GM12878 (cell line): ENCODE results near the gene URAD. TPM values are rescaled to one million over a fixed set of nuclear protein-coding genes. Genes with fewer than 3 reads are reported as not detected.

Experiments used
- ATAC-seq: fragments of 200-7000 bp; cut with Tn5 transposase; 3 replicates; pipeline ENCODE4 v1.9.1; 2020; ENCODE audit warnings: mild to moderate bottlenecking, moderate library complexity
- BruUV-seq: library from RNA; stranded (reverse); fragments of 400-500 nt; replicated peaks from 2 replicates; lab custom pipeline; 2021; lab: Mats Ljungman, UMichigan
- CTCF ChIA-PET: fragments of 300-600 bp; sonication (Branson Sonifier 250); formaldehyde crosslinking; extraction: SDS; loops from one replicate; lab custom pipeline; 2021; ENCODE audit warnings: inconsistent platforms; lab: Yijun Ruan, JAX
- POLR2A ChIA-PET: fragments of 350-600 bp; formaldehyde crosslinking; extraction: SDS; loops from one replicate; lab custom pipeline; 2021; ENCODE audit warnings: inconsistent platforms; lab: Charles Lee
- RAD21 ChIA-PET: fragments of 300-600 bp; sonication (Branson Sonifier 250); formaldehyde crosslinking; loops from one replicate; lab custom pipeline; 2023; ENCODE audit warnings: antibody characterized with exemption; ENCODE audit not compliant: unreplicated experiment; lab: Charles Lee
- SMC1A ChIA-PET: fragments of 300-600 bp; sonication (Branson Sonifier 250); formaldehyde crosslinking; loops from one replicate; lab custom pipeline; 2023; ENCODE audit not compliant: unreplicated experiment, uncharacterized antibody; lab: Charles Lee
- DNase-seq: peaks from one replicate; pipeline ENCODE4 v3.0.0-alpha.2; 2011; ENCODE audit warnings: low read depth, low spot score
- FAIRE-seq: peaks from 3 replicates; lab custom pipeline; 2011; peaks lifted over from hg19 to GRCh38; lab: Jason Lieb, UNC
- H2AFZ ChIP-seq: 2 replicates; pipeline ENCODE4 v1.6.0; 2011; ENCODE audit warnings: low read depth, low read length, control low read depth; ENCODE audit not compliant: control insufficient read depth
- H3K27ac ChIP-seq: 2 replicates; pipeline ENCODE4 v1.5.1; 2011; ENCODE audit warnings: control low read depth; ENCODE audit not compliant: control insufficient read depth, insufficient read depth
- H3K27me3 ChIP-seq, 2 experiments: replicated peaks in 1 of 2; 2 replicates each; pipeline versions ENCODE4 v1.6.0 to v1.6.1; 2011; ENCODE audit warnings: low read length in 1 of 2; ENCODE audit not compliant: control insufficient read depth in 2 of 2, insufficient read depth in 2 of 2
- H3K36me3 ChIP-seq, 2 experiments: 2 replicates each; pipeline ENCODE4 v1.5.1; 2011; ENCODE audit warnings: low read length in 1 of 2; ENCODE audit not compliant: control insufficient read depth in 2 of 2, insufficient read depth in 2 of 2
- H3K4me1 ChIP-seq: 2 replicates; pipeline ENCODE4 v1.6.1; 2011; ENCODE audit warnings: mild to moderate bottlenecking, low read length, moderate library complexity, mixed read lengths; ENCODE audit not compliant: control insufficient read depth, insufficient read depth
- H3K4me2 ChIP-seq: 2 replicates; pipeline ENCODE4 v1.6.0; 2011; ENCODE audit warnings: control low read depth; ENCODE audit not compliant: control insufficient read depth, insufficient read depth
- H3K4me3 ChIP-seq: fragments of 200-600 bp; sonication (generic); 2 replicates; pipeline ENCODE4 v1.5.1; 2016
- H3K79me2 ChIP-seq: 2 replicates; pipeline ENCODE4 v1.6.0; 2011; ENCODE audit warnings: low read length; ENCODE audit not compliant: control insufficient read depth, insufficient read depth
- H3K9ac ChIP-seq: 2 replicates; pipeline ENCODE4 v1.8.0; 2011; ENCODE audit warnings: low read length, control low read depth, mixed read lengths; ENCODE audit not compliant: control insufficient read depth, insufficient read depth
- H3K9me3 ChIP-seq: replicated peaks from 3 replicates; pipeline ENCODE4 v1.5.1; 2011; ENCODE audit warnings: mild to moderate bottlenecking, low read length; ENCODE audit not compliant: control insufficient read depth, insufficient read depth
- H4K20me1 ChIP-seq: 2 replicates; pipeline ENCODE4 v1.6.0; 2011; ENCODE audit not compliant: control insufficient read depth, insufficient read depth
- ASH2L ChIP-seq: fragments of 300-600, 200-600 bp; sonication (generic); IDR thresholded peaks from 2 replicates; pipeline ENCODE4 v1.6.1; 2017; ENCODE audit warnings: low read depth, mild to moderate bottlenecking, borderline replicate concordance
- BCL11A ChIP-seq: IDR thresholded peaks from 2 replicates; pipeline ENCODE4 v1.6.1; 2011; ENCODE audit warnings: low read depth, low read length
- ELK1 ChIP-seq: IDR thresholded peaks from 2 replicates; pipeline ENCODE4 v1.6.1; 2012; ENCODE audit warnings: low read depth, low read length, improper control_type of control experiment
- MEF2B ChIP-seq: fragments of 450-650 bp; IDR thresholded peaks from 2 replicates; pipeline ENCODE4 v1.6.1; 2018; ENCODE audit warnings: mild to moderate bottlenecking, moderate library complexity; ENCODE audit not compliant: partially characterized antibody, poor library complexity, severe bottlenecking
- POLR2AphosphoS5 ChIP-seq: IDR thresholded peaks from 2 replicates; pipeline ENCODE4 v1.6.1; 2011; ENCODE audit warnings: mild to moderate bottlenecking, low read length, inconsistent platforms
- RUNX3 ChIP-seq: IDR thresholded peaks from 2 replicates; pipeline ENCODE4 v1.6.1; 2012; ENCODE audit warnings: low read length, inconsistent platforms
- STAT1 ChIP-seq: fragments of 450-650 bp; conservative IDR thresholded peaks from 2 replicates; pipeline ENCODE4 v1.6.1; 2014; ENCODE audit warnings: antibody characterized with exemption, mild to moderate bottlenecking
- STAT3 ChIP-seq: IDR thresholded peaks from 2 replicates; pipeline ENCODE4 v1.6.1; 2011; ENCODE audit warnings: low read depth, low read length, improper control_type of control experiment
- TCF12 ChIP-seq: IDR thresholded peaks from 2 replicates; pipeline ENCODE4 v1.6.1; 2011; ENCODE audit warnings: low read depth, mild to moderate bottlenecking, low read length
- TCF7 ChIP-seq: IDR thresholded peaks from 2 replicates; pipeline ENCODE4 v1.6.1; 2014; ENCODE audit warnings: antibody characterized with exemption, borderline replicate concordance
- WGBS: methylation state at CpG from one replicate; pipeline ENCODE4 v1.1.6; 2016; ENCODE audit warnings: low lambda C conversion rate; ENCODE audit not compliant: insufficient replicate concordance, insufficient coverage; ENCODE audit errors: missing lambda C conversion rate; 5-methylcytosine and 5-hydroxymethylcytosine counted together
- in situ Hi-C: fragments of 300-500 bp; cut with MboI; formaldehyde crosslinking; loops from 9 replicates; pipeline ENCODE4 v1.14.3; 2018; ENCODE audit warnings: mixed read lengths
- intact Hi-C: fragments of 100-400 bp; cut with micrococcal nuclease; formaldehyde crosslinking; loops from one replicate; pipeline ENCODE4 v1.14.2; 2022; ENCODE audit not compliant: unreplicated experiment
- polyA plus RNA-seq, 11 experiments: library from polyadenylated mRNA; depleted of rRNA in 4 of 11; unstranded in 6 of 11; stranded (reverse) in 5 of 11; fragments of >200 nt; fragmentation: Nextera tagmentation in 4 of 11; fragmentation: Illumina TruSeq in 1 of 11; extraction: Ambion mirVana in 4 of 11; extraction: Trizol in 1 of 11; gene quantifications; 1 replicate in 1 of 11; 2 replicates in 10 of 11; pipeline versions ENCODE4 v1.2.1 to v1.2.3, GENCODE V29; 2011 to 2016; ENCODE audit warnings: inconsistent platforms in 2 of 11, missing spikeins in 2 of 11, low read depth in 1 of 11
- total RNA-seq, 4 experiments: library from RNA; depleted of rRNA in 3 of 4; stranded (reverse); fragments of >200 nt in 3 of 4; fragmentation: Illumina TruSeq in 1 of 4; extraction: Trizol in 1 of 4; gene quantifications; 2 replicates each; pipeline versions ENCODE4 v1.2.1 to v1.2.3, GENCODE V29; 2013 to 2021
- TF ChIP-seq, protein P1 (sequence below): IDR thresholded peaks from 2 replicates; pipeline ENCODE4 v1.6.1; 2011; ENCODE audit warnings: borderline replicate concordance, low read depth, mild to moderate bottlenecking, moderate library complexity, low read length; ENCODE audit not compliant: insufficient read depth, poor library complexity, severe bottlenecking

URAD gene
- total and polyA plus RNA-seq, 10 of the 15 experiments (the other 5 are each of a cell fraction or from before 2014, with no cell fraction given), result not detected

GRCh38 chr13:28027071-28027470 lies 38.6 kb upstream of the URAD start:
- CTCF ChIA-PET, result interaction anchor here (1.1 kb wide), 1 partner anchor 9 kb away, joined by 3 read pairs; no protein-coding TSS in a partner anchor
- Histone ChIP-seq H3K4me2 (no peak overlapping the region), H3K79me2 (no peaks in the 10 kb centered on the region), H4K20me1 (no peaks in the 10 kb centered on the region), H3K27ac (no peak overlapping the region), H2AFZ (no peak overlapping the region), H3K4me1 (peaks cover 18% of the 10 kb centered on the region), H3K27me3 (no peaks in the 10 kb centered on the region), H3K9me3 (no peaks in the 10 kb centered on the region), H3K36me3 (no peaks in the 10 kb centered on the region), H3K4me3 (no peak overlapping the region), H3K9ac (no peak overlapping the region)
- POLR2A ChIA-PET, result interaction anchor here (0.8 kb wide), 1 partner anchor 406 kb away, joined by 3 read pairs; no protein-coding TSS in a partner anchor
- TF ChIP-seq MEF2B (no peak), STAT3 (no peak), ELK1 (no peak), TCF12 (no peak), BCL11A (no peak), STAT1 (no peak)
- SMC1A ChIA-PET, result interaction anchor here (1.2 to 1.6 kb wide), 4 partner anchors 9 to 43 kb away, joined by 3 to 5 read pairs (median 4); no protein-coding TSS in a partner anchor
- in situ Hi-C loops, result no loop called here
- RAD21 ChIA-PET, result interaction anchor here (1.0 kb wide), 1 partner anchor 19 kb away, joined by 3 read pairs; no protein-coding TSS in a partner anchor
- DNase-seq (no peak), ATAC-seq (no peak), FAIRE-seq (no peak)
- intact Hi-C loops, result no loop called here
- no TSS peak for BruUV-seq

- Histone ChIP-seq H3K4me2 (no peak overlapping the region), H3K4me3 (no peak overlapping the region), H3K27me3 (no peaks in the 10 kb centered on the region), H3K36me3 (no peaks in the 10 kb centered on the region), H3K9ac (no peak overlapping the region), H3K9me3 (no peaks in the 10 kb centered on the region), H3K27ac (no peak overlapping the region), H4K20me1 (no peaks in the 10 kb centered on the region), H2AFZ (no peak overlapping the region), H3K4me1 (peaks cover 12% of the 10 kb centered on the region), H3K79me2 (no peaks in the 10 kb centered on the region)
- RAD21 ChIA-PET, result no interaction called here
- FAIRE-seq (no peak), DNase-seq (no peak), ATAC-seq (no peak)
- BruUV-seq, result no TSS peak
- SMC1A ChIA-PET, result interaction anchor here (1.2 to 1.5 kb wide), 2 partner anchors 9 to 12 kb away, joined by 3 to 5 read pairs; no protein-coding TSS in a partner anchor
- CTCF ChIA-PET, result interaction anchor here (0.6 to 1.1 kb wide), 2 partner anchors 10 to 254 kb away, joined by 3 read pairs; no protein-coding TSS in a partner anchor
- WGBS, result 94% methylated on average over 9 of the region's 9 CpGs
- intact Hi-C loops, result no loop called here
- in situ Hi-C loops, result no loop called here
- POLR2A ChIA-PET, result no interaction called here
- TF ChIP-seq RUNX3, result no peak
- TF ChIP-seq, protein P1, sequence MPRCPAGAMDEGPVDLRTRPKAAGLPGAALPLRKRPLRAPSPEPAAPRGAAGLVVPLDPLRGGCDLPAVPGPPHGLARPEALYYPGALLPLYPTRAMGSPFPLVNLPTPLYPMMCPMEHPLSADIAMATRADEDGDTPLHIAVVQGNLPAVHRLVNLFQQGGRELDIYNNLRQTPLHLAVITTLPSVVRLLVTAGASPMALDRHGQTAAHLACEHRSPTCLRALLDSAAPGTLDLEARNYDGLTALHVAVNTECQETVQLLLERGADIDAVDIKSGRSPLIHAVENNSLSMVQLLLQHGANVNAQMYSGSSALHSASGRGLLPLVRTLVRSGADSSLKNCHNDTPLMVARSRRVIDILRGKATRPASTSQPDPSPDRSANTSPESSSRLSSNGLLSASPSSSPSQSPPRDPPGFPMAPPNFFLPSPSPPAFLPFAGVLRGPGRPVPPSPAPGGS, result no peak
- TF ChIP-seq ASH2L, result no peak
- no peak for TF ChIP-seq POLR2AphosphoS5
- TF ChIP-seq TCF7, result no peak
Observed at GRCh38 chr13:28026508-28026907, 38.0 kb upstream of the URAD start.
